IPS-15b (cell line): ENCODE measurements around the gene LRRTM4.

Source experiments
- H3K27me3 ChIP-seq: one replicate; pipeline ENCODE4 v1.6.1; 2013; ENCODE audit warnings: low read length; ENCODE audit not compliant: control insufficient read depth, insufficient read depth
- H3K36me3 ChIP-seq: one replicate; pipeline ENCODE4 v1.6.1; 2013; ENCODE audit warnings: low read length; ENCODE audit not compliant: control insufficient read depth, insufficient read depth
- H3K4me1 ChIP-seq: one replicate; pipeline ENCODE4 v1.6.1; 2013; ENCODE audit warnings: mild to moderate bottlenecking, low read length; ENCODE audit not compliant: control insufficient read depth, insufficient read depth
- H3K4me3 ChIP-seq: one replicate; pipeline ENCODE4 v1.5.1; 2013; ENCODE audit warnings: low read depth, low read length
- H3K9ac ChIP-seq: one replicate; pipeline ENCODE4 v1.6.1; 2013; ENCODE audit warnings: low read depth, mild to moderate bottlenecking, low read length
- H3K9me3 ChIP-seq: one replicate; pipeline ENCODE4 v1.6.1; 2013; ENCODE audit warnings: mild to moderate bottlenecking, low read length; ENCODE audit not compliant: control insufficient read depth, insufficient read depth

LRRTM4 gene

GRCh38 chr2:76980067-76980787 is 541.9 kb downstream of the LRRTM4 start:
- Histone ChIP-seq H3K9ac (no peak overlapping the region), H3K4me1 (peaks cover 4% of the 10 kb centered on the region), H3K9me3 (no peaks in the 10 kb centered on the region), H3K4me3 (no peak overlapping the region), H3K27me3 (no peaks in the 10 kb centered on the region), H3K36me3 (no peaks in the 10 kb centered on the region)

GRCh38 chr2:76977846-76978727 is 544.1 kb downstream of the LRRTM4 start:
- H3K4me3 ChIP-seq, result no peak overlapping the region
- H3K9me3 ChIP-seq, result no peaks in the 10 kb centered on the region
- H3K27me3 ChIP-seq, result no peaks in the 10 kb centered on the region
- no peaks in the 10 kb centered on the region for H3K36me3 ChIP-seq
- H3K9ac ChIP-seq, result no peak overlapping the region
- no peaks in the 10 kb centered on the region for H3K4me1 ChIP-seq

- Histone ChIP-seq H3K9me3 (no peaks in the 10 kb centered on the region), H3K27me3 (no peaks in the 10 kb centered on the region), H3K4me3 (no peak overlapping the region), H3K36me3 (no peaks in the 10 kb centered on the region), H3K9ac (no peak overlapping the region), H3K4me1 (no peaks in the 10 kb centered on the region)
These were observed 546.4 kb downstream of the LRRTM4 start for GRCh38 chr2:76975752-76976151.

- Histone ChIP-seq H3K9ac (no peak overlapping the region), H3K27me3 (no peaks in the 10 kb centered on the region), H3K36me3 (no peaks in the 10 kb centered on the region), H3K4me3 (no peak overlapping the region), H3K4me1 (no peaks in the 10 kb centered on the region), H3K9me3 (no peaks in the 10 kb centered on the region)
These were observed 548.6 kb downstream of the LRRTM4 start for GRCh38 chr2:76973610-76974009.

GRCh38 chr2:76965772-76966171 is 556.4 kb downstream of the LRRTM4 start:
- Histone ChIP-seq H3K27me3 (no peaks in the 10 kb centered on the region), H3K36me3 (no peaks in the 10 kb centered on the region), H3K4me1 (no peaks in the 10 kb centered on the region), H3K9ac (no peak overlapping the region), H3K4me3 (no peak overlapping the region), H3K9me3 (peaks cover 3% of the 10 kb centered on the region)

- no peaks in the 10 kb centered on the region for H3K36me3 ChIP-seq
- H3K9me3 ChIP-seq, result no peaks in the 10 kb centered on the region
- H3K4me3 ChIP-seq, result no peak overlapping the region
- peaks cover 7% of the 10 kb centered on the region for H3K4me1 ChIP-seq
- H3K27me3 ChIP-seq, result no peaks in the 10 kb centered on the region
- H3K9ac ChIP-seq, result no peak overlapping the region
These were observed 563.4 kb downstream of the LRRTM4 start for GRCh38 chr2:76958749-76959148.

- Histone ChIP-seq H3K27me3 (no peaks in the 10 kb centered on the region), H3K36me3 (no peaks in the 10 kb centered on the region), H3K4me1 (peaks cover 2% of the 10 kb centered on the region), H3K4me3 (no peak overlapping the region), H3K9me3 (no peaks in the 10 kb centered on the region), H3K9ac (no peak overlapping the region)
These were observed 568.3 kb downstream of the LRRTM4 start for GRCh38 chr2:76953733-76954347.

- Histone ChIP-seq H3K36me3 (no peaks in the 10 kb centered on the region), H3K4me1 (no peaks in the 10 kb centered on the region), H3K4me3 (no peak overlapping the region), H3K9me3 (no peaks in the 10 kb centered on the region), H3K9ac (no peak overlapping the region), H3K27me3 (no peaks in the 10 kb centered on the region)
These were observed 575.5 kb downstream of the LRRTM4 start for GRCh38 chr2:76946631-76947145.

- Histone ChIP-seq H3K27me3 (no peaks in the 10 kb centered on the region), H3K4me1 (no peaks in the 10 kb centered on the region), H3K9ac (no peak overlapping the region), H3K36me3 (no peaks in the 10 kb centered on the region), H3K9me3 (no peaks in the 10 kb centered on the region), H3K4me3 (no peak overlapping the region)
These were observed 581.6 kb downstream of the LRRTM4 start for GRCh38 chr2:76940559-76940958.

- H3K4me3 ChIP-seq, result no peak overlapping the region
- H3K27me3 ChIP-seq, result no peaks in the 10 kb centered on the region
- no peaks in the 10 kb centered on the region for H3K4me1 ChIP-seq
- H3K9ac ChIP-seq, result no peak overlapping the region
- H3K36me3 ChIP-seq, result no peaks in the 10 kb centered on the region
- H3K9me3 ChIP-seq, result no peaks in the 10 kb centered on the region
These were observed 584.0 kb downstream of the LRRTM4 start for GRCh38 chr2:76938153-76938552.

GRCh38 chr2:76932550-76932949 is 589.6 kb downstream of the LRRTM4 start:
- Histone ChIP-seq H3K9ac (no peak overlapping the region), H3K9me3 (no peaks in the 10 kb centered on the region), H3K27me3 (no peaks in the 10 kb centered on the region), H3K36me3 (no peaks in the 10 kb centered on the region), H3K4me1 (no peaks in the 10 kb centered on the region), H3K4me3 (no peak overlapping the region)
